ENCODE measurements around the gene SLC6A6.

DNA sequence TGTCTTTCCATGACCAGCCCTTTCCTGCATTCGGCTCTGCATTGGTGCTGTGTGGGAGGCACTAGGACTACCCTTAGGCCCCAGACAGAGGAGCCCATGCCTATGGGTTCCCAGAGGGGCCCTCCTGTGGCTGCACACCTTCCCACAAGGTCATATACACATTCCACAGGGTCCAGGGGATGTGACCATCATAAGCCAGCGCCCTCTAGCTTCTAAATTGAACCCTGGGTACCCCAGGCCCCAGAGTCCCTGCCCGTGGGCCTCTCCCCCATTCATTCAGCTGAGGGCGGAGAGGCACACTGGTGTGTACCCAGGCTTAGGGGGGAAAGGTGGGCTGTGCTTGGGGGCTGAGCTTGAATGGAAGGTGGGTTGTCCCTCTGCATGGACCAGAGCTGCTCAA, 10.2 kb upstream of the SLC6A6 start:
- no peak for TF ChIP-seq POLR2AphosphoS5 (IDR thresholded peaks at IDR 0.05; ENCODE audit: low read depth, low read length)
- TF ChIP-seq POLR2A (IDR thresholded peaks at IDR 0.05; ENCODE audit: low read depth, low read length): no peak
- no peak for TF ChIP-seq SPI1 (IDR thresholded peaks at IDR 0.05; ENCODE audit: low read depth, low read length)
- no peak for TF ChIP-seq TAF1 (IDR thresholded peaks at IDR 0.05; ENCODE audit: low read depth, low read length)
- no peak for TF ChIP-seq POU2F2 (IDR thresholded peaks at IDR 0.05; ENCODE audit: low read depth, low read length)
